Mesothelial cell of epicardium (in vitro differentiated cells): ENCODE results near the gene NMNAT2. TPM values are rescaled to one million over a fixed set of nuclear protein-coding genes. Genes with fewer than 3 reads are reported as not detected.

Experiments used
- DNase-seq, 2 experiments: peaks; one replicate each; pipeline ENCODE4 v3.0.0; 2021; ENCODE audit warnings: low spot score in 2 of 2; ENCODE audit not compliant: unreplicated experiment in 2 of 2
- H3K27ac Mint-ChIP-seq: 2 replicates; pipeline ENCODE4 v1.8.0; 2021; ENCODE audit warnings: mixed read lengths
- H3K27me3 Mint-ChIP-seq: 2 replicates; pipeline ENCODE4 v1.8.0; 2021; ENCODE audit warnings: low read depth, mixed read lengths
- H3K36me3 Mint-ChIP-seq: 2 replicates; pipeline ENCODE4 v1.8.0; 2021; ENCODE audit warnings: mixed read lengths
- H3K4me1 Mint-ChIP-seq: 2 replicates; pipeline ENCODE4 v1.8.0; 2021; ENCODE audit warnings: mixed read lengths
- H3K4me3 Mint-ChIP-seq: 2 replicates; pipeline ENCODE4 v1.8.0; 2021; ENCODE audit warnings: mild to moderate bottlenecking, moderate library complexity, mixed read lengths
- H3K9me3 Mint-ChIP-seq: 2 replicates; pipeline ENCODE4 v1.8.0; 2021; ENCODE audit warnings: mixed read lengths
- CTCF ChIP-seq: fragments of 200-600 bp; sonication (generic); IDR thresholded peaks from one replicate; pipeline ENCODE4 v1.5.0; 2021; ENCODE audit warnings: antibody characterized with exemption; ENCODE audit not compliant: unreplicated experiment
- total RNA-seq: library from RNA; stranded (reverse); gene quantifications from 3 replicates; pipeline ENCODE4 v1.2.1, GENCODE V29; 2021

Gene NMNAT2
- total RNA-seq, 1 donor from 2014 or later = 1.2 TPM

- Mint-ChIP-seq H3K36me3 (no peaks in the 10 kb centered on the region), H3K9me3 (no peaks in the 10 kb centered on the region), H3K4me1 (no peaks in the 10 kb centered on the region), H3K27ac (no peak overlapping the region), H3K27me3 (no peaks in the 10 kb centered on the region), H3K4me3 (no peak overlapping the region)
- TF ChIP-seq CTCF = no peak
- DNase-seq = no peak
These were observed 26.1 kb upstream of the NMNAT2 start for GRCh38 chr1:183444243-183444642.

- H3K4me1 Mint-ChIP-seq = no peaks in the 10 kb centered on the region
- TF ChIP-seq CTCF = no peak
- no peaks in the 10 kb centered on the region for H3K36me3 Mint-ChIP-seq
- no peak overlapping the region for H3K27ac Mint-ChIP-seq
- H3K27me3 Mint-ChIP-seq = no peaks in the 10 kb centered on the region
- no peak for DNase-seq
- no peaks in the 10 kb centered on the region for H3K9me3 Mint-ChIP-seq
- H3K4me3 Mint-ChIP-seq = no peak overlapping the region
These were observed 25.3 kb upstream of the NMNAT2 start for GRCh38 chr1:183443466-183443865.

GRCh38 chr1:183443011-183443410 is 24.8 kb upstream of the NMNAT2 start:
- no peak overlapping the region for H3K27ac Mint-ChIP-seq
- no peaks in the 10 kb centered on the region for H3K36me3 Mint-ChIP-seq
- H3K9me3 Mint-ChIP-seq = no peaks in the 10 kb centered on the region
- DNase-seq = no peak
- no peaks in the 10 kb centered on the region for H3K27me3 Mint-ChIP-seq
- no peak overlapping the region for H3K4me3 Mint-ChIP-seq
- H3K4me1 Mint-ChIP-seq = no peaks in the 10 kb centered on the region
- no peak for TF ChIP-seq CTCF

- no peaks in the 10 kb centered on the region for H3K27me3 Mint-ChIP-seq
- no peak for TF ChIP-seq CTCF
- DNase-seq = no peak
- no peak overlapping the region for H3K4me3 Mint-ChIP-seq
- H3K36me3 Mint-ChIP-seq = no peaks in the 10 kb centered on the region
- H3K9me3 Mint-ChIP-seq = no peaks in the 10 kb centered on the region
- H3K27ac Mint-ChIP-seq = no peak overlapping the region
- H3K4me1 Mint-ChIP-seq = no peaks in the 10 kb centered on the region
These were observed 19.9 kb upstream of the NMNAT2 start for GRCh38 chr1:183438060-183438459.

- DNase-seq = no peak
- no peaks in the 10 kb centered on the region for H3K4me1 Mint-ChIP-seq
- H3K36me3 Mint-ChIP-seq = no peaks in the 10 kb centered on the region
- no peaks in the 10 kb centered on the region for H3K9me3 Mint-ChIP-seq
- no peaks in the 10 kb centered on the region for H3K27me3 Mint-ChIP-seq
- no peak overlapping the region for H3K27ac Mint-ChIP-seq
- no peak for TF ChIP-seq CTCF
- no peak overlapping the region for H3K4me3 Mint-ChIP-seq
These were observed 17.3 kb upstream of the NMNAT2 start for GRCh38 chr1:183435497-183435896.

GRCh38 chr1:183433703-183434102 is 15.5 kb upstream of the NMNAT2 start:
- Mint-ChIP-seq H3K27me3 (no peaks in the 10 kb centered on the region), H3K4me1 (no peaks in the 10 kb centered on the region), H3K9me3 (peaks cover 3% of the 10 kb centered on the region), H3K36me3 (no peaks in the 10 kb centered on the region), H3K4me3 (no peak overlapping the region), H3K27ac (no peak overlapping the region)
- DNase-seq = no peak
- no peak for TF ChIP-seq CTCF
